ENCODE data around the gene HDAC8. TPM values are rescaled to one million over a fixed set of nuclear protein-coding genes. Genes with fewer than 3 reads are reported as not detected.

HDAC8 gene
- total RNA-seq, 1 donor from 2014 or later, result 39.6 TPM

DNA sequence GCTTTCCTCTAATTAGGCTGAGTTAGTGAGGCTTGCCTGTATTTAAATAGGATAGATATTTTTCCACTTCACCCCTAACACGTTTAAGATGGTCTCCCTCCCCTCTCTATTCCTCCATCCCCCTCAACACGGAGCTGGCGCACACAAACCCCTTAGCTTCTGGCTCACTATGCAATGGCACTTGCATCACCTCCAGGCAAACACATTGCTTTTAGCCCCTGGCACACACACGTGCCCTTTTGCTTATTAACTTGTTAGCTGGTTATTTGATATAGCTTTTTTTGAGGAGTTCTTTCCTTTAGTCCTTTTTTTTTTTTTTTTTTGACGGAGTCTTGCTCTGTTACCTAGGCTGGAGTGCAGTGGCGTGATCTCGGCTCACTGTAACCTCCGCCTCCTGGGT, 94.3 kb downstream of the HDAC8 start:
- Mint-ChIP-seq H3K27ac (no peak overlapping the region), H3K36me3 (ENCODE audit: low read depth) (peaks cover 35% of the 10 kb centered on the region), H3K4me1 (no peaks in the 10 kb centered on the region), H3K27me3 (no peaks in the 10 kb centered on the region), H3K9me3 (no peaks in the 10 kb centered on the region), H3K4me3 (no peak overlapping the region)
- CTCF ChIA-PET, result no interaction called here
- intact Hi-C loops (cut with micrococcal nuclease), result no loop called here
- ATAC-seq (ENCODE audit: low read depth), result no peak
- POLR2A ChIA-PET, result no interaction called here
- TF ChIP-seq, protein P1, sequence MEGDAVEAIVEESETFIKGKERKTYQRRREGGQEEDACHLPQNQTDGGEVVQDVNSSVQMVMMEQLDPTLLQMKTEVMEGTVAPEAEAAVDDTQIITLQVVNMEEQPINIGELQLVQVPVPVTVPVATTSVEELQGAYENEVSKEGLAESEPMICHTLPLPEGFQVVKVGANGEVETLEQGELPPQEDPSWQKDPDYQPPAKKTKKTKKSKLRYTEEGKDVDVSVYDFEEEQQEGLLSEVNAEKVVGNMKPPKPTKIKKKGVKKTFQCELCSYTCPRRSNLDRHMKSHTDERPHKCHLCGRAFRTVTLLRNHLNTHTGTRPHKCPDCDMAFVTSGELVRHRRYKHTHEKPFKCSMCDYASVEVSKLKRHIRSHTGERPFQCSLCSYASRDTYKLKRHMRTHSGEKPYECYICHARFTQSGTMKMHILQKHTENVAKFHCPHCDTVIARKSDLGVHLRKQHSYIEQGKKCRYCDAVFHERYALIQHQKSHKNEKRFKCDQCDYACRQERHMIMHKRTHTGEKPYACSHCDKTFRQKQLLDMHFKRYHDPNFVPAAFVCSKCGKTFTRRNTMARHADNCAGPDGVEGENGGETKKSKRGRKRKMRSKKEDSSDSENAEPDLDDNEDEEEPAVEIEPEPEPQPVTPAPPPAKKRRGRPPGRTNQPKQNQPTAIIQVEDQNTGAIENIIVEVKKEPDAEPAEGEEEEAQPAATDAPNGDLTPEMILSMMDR (IDR thresholded peaks at IDR 0.05), result no peak
- DNase-seq, result no peak

DNA sequence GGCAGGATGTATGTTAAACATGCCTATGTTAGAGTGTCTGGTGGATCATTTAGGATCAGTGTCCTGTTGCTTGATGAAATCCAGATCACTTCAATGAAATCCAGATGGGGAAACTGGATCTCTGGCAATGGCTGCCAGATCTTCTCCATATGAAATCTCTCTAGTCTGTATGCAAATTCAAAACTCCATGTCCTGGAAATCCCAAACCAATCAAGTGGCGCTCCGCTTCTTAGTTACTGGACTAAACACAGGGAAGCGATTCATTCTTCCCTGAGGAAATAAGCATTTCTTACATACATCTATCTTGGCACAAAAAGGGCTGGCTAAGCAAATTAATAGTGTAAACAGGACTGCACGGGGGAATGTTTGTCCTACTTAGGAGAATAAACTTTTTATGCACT, 94.9 kb downstream of the HDAC8 start:
- H3K27ac Mint-ChIP-seq, result no peak overlapping the region
- intact Hi-C loops (cut with micrococcal nuclease), result no loop called here
- peaks cover 33% of the 10 kb centered on the region for H3K36me3 Mint-ChIP-seq (ENCODE audit: low read depth)
- TF ChIP-seq, protein P1 (IDR thresholded peaks at IDR 0.05), result no peak
- no peaks in the 10 kb centered on the region for H3K4me1 Mint-ChIP-seq
- DNase-seq (no peak), ATAC-seq (ENCODE audit: low read depth) (no peak)
- POLR2A ChIA-PET, result no interaction called here
- CTCF ChIA-PET, result no interaction called here
- no peaks in the 10 kb centered on the region for H3K27me3 Mint-ChIP-seq
- no peaks in the 10 kb centered on the region for H3K9me3 Mint-ChIP-seq
- no peak overlapping the region for H3K4me3 Mint-ChIP-seq

DNA sequence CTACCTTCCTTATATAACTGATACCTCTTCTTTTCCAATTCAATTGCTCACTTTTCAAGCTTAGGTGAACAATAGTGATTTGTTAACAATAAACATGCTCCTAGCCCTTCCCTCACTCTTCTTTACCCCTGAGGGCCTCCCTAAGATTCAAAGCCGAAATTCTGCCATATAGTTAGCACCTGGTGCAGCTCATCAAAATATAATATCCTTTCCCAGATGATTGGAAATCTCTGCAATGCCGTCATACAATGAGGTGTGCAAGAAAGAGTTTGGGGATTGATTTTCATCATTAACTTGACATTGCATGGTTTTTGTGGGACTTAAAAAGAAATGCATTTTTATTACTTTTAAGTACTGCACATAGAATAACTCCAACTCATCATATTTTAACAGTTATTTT, 95.3 kb downstream of the HDAC8 start:
- no peak for ATAC-seq (ENCODE audit: low read depth)

DNA sequence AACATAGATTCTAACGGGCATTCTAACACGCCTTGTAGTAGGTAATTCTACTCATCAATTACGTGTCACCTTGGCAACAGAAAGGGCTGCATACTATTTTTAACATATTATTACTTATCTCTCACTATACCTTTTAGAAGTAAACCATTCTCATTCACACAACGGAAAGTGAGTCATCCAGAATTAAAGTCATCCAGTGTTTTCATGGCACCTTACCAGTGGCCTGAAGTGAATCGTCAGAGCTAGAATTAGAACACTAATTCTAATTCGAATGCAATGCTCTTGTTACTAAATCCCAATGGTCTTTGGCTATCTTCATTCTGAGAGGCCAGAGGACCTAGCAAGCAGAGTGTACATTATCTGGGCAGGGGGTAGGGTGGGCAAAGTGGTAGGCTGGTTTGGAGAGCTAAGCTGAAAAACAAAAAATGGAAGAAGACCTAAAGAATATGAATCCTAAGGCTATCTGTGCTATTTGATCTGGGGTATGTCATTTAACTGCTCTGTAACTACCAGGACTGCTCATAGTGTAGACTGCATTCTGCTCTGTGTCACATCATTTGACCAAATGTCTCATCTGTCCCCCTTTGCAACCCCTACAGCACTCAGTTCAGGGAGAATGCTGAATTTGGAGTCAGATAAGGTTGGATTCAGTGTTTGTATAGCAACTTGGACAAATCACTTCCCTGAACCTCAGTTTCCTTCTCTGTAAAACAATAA, 96.5 kb downstream of the HDAC8 start:
- ATAC-seq (ENCODE audit: low read depth), result no peak
- peaks cover 28% of the 10 kb centered on the region for H3K36me3 Mint-ChIP-seq (ENCODE audit: low read depth)
- CTCF ChIA-PET, result no interaction called here
- TF ChIP-seq, protein P1 (IDR thresholded peaks at IDR 0.05), result no peak
- H3K9me3 Mint-ChIP-seq, result no peaks in the 10 kb centered on the region
- intact Hi-C loops (cut with micrococcal nuclease), result no loop called here
- H3K27ac Mint-ChIP-seq, result no peak overlapping the region
- H3K4me3 Mint-ChIP-seq, result no peak overlapping the region
- DNase-seq, result no peak
- no peaks in the 10 kb centered on the region for H3K4me1 Mint-ChIP-seq
- H3K27me3 Mint-ChIP-seq, result no peaks in the 10 kb centered on the region
- POLR2A ChIA-PET, result no interaction called here

More for the DNA sequence above, 95.3 kb downstream of the HDAC8 start:
- TF ChIP-seq, protein P1 (IDR thresholded peaks at IDR 0.05), result no peak
- no peak for DNase-seq
- Mint-ChIP-seq H3K4me1 (no peaks in the 10 kb centered on the region), H3K27me3 (no peaks in the 10 kb centered on the region), H3K27ac (no peak overlapping the region), H3K4me3 (no peak overlapping the region), H3K36me3 (ENCODE audit: low read depth) (peaks cover 30% of the 10 kb centered on the region), H3K9me3 (no peaks in the 10 kb centered on the region)
- ChIA-PET CTCF (no interaction called here), POLR2A (no interaction called here)
- intact Hi-C loops (cut with micrococcal nuclease), result no loop called here

DNA sequence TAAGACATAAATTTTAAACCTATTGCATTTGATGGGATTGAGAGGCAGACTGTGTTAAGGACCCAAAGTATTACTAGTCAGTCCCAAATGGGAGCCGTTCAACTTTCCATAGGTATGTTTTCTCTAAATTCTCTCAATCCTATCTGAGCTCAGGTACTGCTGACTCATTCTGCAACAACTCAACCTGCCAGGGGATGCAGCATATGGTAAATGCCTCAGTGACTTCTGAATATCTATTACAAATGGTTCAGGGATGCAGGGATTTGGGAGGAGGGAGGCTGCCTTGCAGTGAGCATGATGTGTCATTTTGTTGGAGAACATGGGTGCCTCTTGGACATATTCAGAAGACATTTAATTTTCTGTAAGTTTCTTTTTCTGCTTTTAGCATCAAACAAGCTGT, 97.3 kb downstream of the HDAC8 start:
- DNase-seq (no peak), ATAC-seq (ENCODE audit: low read depth) (no peak)
- POLR2A ChIA-PET, result no interaction called here
- CTCF ChIA-PET, result no interaction called here
- TF ChIP-seq, protein P1 (IDR thresholded peaks at IDR 0.05), result no peak
- H3K27ac Mint-ChIP-seq, result no peak overlapping the region
- H3K9me3 Mint-ChIP-seq, result no peaks in the 10 kb centered on the region
- intact Hi-C loops (cut with micrococcal nuclease), result no loop called here
- peaks cover 29% of the 10 kb centered on the region for H3K36me3 Mint-ChIP-seq (ENCODE audit: low read depth)
- no peaks in the 10 kb centered on the region for H3K4me1 Mint-ChIP-seq
- no peak overlapping the region for H3K4me3 Mint-ChIP-seq
- H3K27me3 Mint-ChIP-seq, result no peaks in the 10 kb centered on the region
